Small intestine (tissue), 7 donors: Measurements from ENCODE around the gene VDAC1. TPM values are rescaled to one million over a fixed set of nuclear protein-coding genes. Genes with fewer than 3 reads are reported as not detected.
"Not testable (repeated sequence)": the region's sequence is repeated elsewhere in the genome, so short reads cannot be mapped to it uniquely, and the experiment has no call there.

Source experiments
- DNase-seq, 2 donors: peaks; one replicate each; pipeline versions ENCODE4 v3.0.0 to v3.0.0-alpha.2; 2013
- FAIRE-seq: peaks from 2 replicates; lab custom pipeline; 2012; peaks lifted over from hg19 to GRCh38; lab: Jason Lieb, UNC
- H3K27ac ChIP-seq, 3 donors: one replicate each; pipeline ENCODE4 v1.5.1; 2013; ENCODE audit warnings: low read length in 2 of 3, mild to moderate bottlenecking in 2 of 3, control low read depth in 1 of 3, inconsistent platforms in 1 of 3, low read depth in 1 of 3, moderate library complexity in 1 of 3
- H3K27me3 ChIP-seq, 3 donors: one replicate each; pipeline ENCODE4 v1.6.1; 2013; ENCODE audit warnings: low read length in 3 of 3, inconsistent platforms in 1 of 3; ENCODE audit not compliant: control insufficient read depth in 3 of 3, insufficient read depth in 3 of 3
- H3K36me3 ChIP-seq, 3 donors: one replicate each; pipeline ENCODE4 v1.6.1; 2013; ENCODE audit warnings: low read length in 3 of 3, inconsistent platforms in 1 of 3, low read depth in 1 of 3, mild to moderate bottlenecking in 1 of 3, moderate library complexity in 1 of 3; ENCODE audit not compliant: control insufficient read depth in 3 of 3, insufficient read depth in 2 of 3
- H3K4me1 ChIP-seq, 3 donors: one replicate each; pipeline ENCODE4 v1.6.1; 2013; ENCODE audit warnings: low read length in 2 of 3, inconsistent platforms in 1 of 3, low read depth in 1 of 3, mild to moderate bottlenecking in 1 of 3, moderate library complexity in 1 of 3; ENCODE audit not compliant: control insufficient read depth in 3 of 3, insufficient read depth in 2 of 3
- H3K4me3 ChIP-seq, 3 donors: one replicate each; pipeline ENCODE4 v1.5.1; 2013; ENCODE audit warnings: low read length in 3 of 3, control low read depth in 1 of 3, inconsistent platforms in 1 of 3, low read depth in 1 of 3, mild to moderate bottlenecking in 1 of 3, moderate library complexity in 1 of 3
- H3K9me3 ChIP-seq, 2 donors: one replicate each; pipeline ENCODE4 v1.6.1; 2013; ENCODE audit warnings: low read depth in 1 of 2, low read length in 1 of 2; ENCODE audit not compliant: control insufficient read depth in 2 of 2, insufficient read depth in 1 of 2
- WGBS, 3 donors: extraction: QIAGEN DNeasy Blood & Tissue Kit; methylation state at CpG; one replicate each; pipeline ENCODE4 v1.1.7; 2013; 5-methylcytosine and 5-hydroxymethylcytosine counted together
- polyA plus RNA-seq, 4 donors: library from polyadenylated mRNA; stranded (reverse) in 3 of 4; unstranded in 1 of 4; fragments of 200-250 nt in 3 of 4; fragments of 120-200 nt in 1 of 4; gene quantifications; one replicate each; pipeline versions ENCODE4 v1.2.1 to v1.2.3, GENCODE V29; 2013
- donor health status: healthy with polysubstance abuse.
- donor health status: control.
- donor health status: control.
- donor health status: Bipolar disorder and iron deficiency.
- donor health status: healthy.

The VDAC1 gene
- polyA plus RNA-seq, 4 donors, result 213 to 412 (median 281) TPM

DNA sequence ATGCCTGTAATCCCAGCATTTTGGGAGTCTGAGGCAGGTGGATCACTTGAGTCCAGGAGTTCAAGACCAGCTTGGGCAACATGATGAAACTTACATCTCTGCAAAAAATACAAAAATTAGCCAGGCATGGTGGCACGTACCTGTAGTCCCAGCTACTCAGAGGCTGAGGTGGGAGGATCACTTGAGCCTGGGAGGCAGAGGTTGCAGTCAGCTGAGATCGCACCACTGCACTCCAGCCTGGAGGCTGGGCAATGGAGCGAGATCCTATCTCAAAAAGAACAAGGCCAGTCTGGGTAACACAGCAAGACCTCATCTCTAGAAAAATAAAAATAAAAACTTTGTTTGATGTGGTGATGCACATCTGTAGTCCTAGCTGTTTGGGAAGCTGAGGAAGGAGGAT, 67.1 kb downstream of the VDAC1 start:
- DNase-seq, FAIRE-seq, H3K36me3 ChIP-seq, H3K4me3 ChIP-seq, H3K9me3 ChIP-seq, H3K27me3 ChIP-seq: not testable (repeated sequence)
- H3K4me1 ChIP-seq, result peaks cover 0 to 13% (median 2%) of the 10 kb centered on the region in 3 donors
- peak overlapping the region in 1 of 3 donors; percentile 12 for H3K27ac ChIP-seq
- WGBS, 3 donors, result 93 to 94% (median 94%) methylated on average over 3 of the region's 3 CpGs

GRCh38 chr5:133936651-133937015, 68.1 kb downstream of the VDAC1 start:
- Histone ChIP-seq H3K36me3 (no peaks in the 10 kb centered on the region), H3K4me1 (peaks cover 0 to 13% (median 2%) of the 10 kb centered on the region in 3 donors), H3K27ac (no peak overlapping the region), H3K4me3 (no peak overlapping the region), H3K9me3 (no peaks in the 10 kb centered on the region), H3K27me3 (no peaks in the 10 kb centered on the region)
- FAIRE-seq (no peak), DNase-seq (no peak)
- 52 to 64% (median 60%) methylated on average over 3 of the region's 3 CpGs for WGBS, 3 donors

GRCh38 chr5:133935991-133936650, 68.7 kb downstream of the VDAC1 start:
- WGBS, 3 donors, result 92 to 94% (median 93%) methylated on average over 10 of the region's 10 CpGs
- not testable (repeated sequence) for H3K27ac ChIP-seq, DNase-seq, H3K9me3 ChIP-seq, H3K4me3 ChIP-seq, H3K27me3 ChIP-seq, FAIRE-seq, H3K36me3 ChIP-seq
- H3K4me1 ChIP-seq, result peaks cover 0 to 13% (median 2%) of the 10 kb centered on the region in 3 donors

GRCh38 chr5:133935667-133935940, 69.2 kb downstream of the VDAC1 start:
- FAIRE-seq (no peak), DNase-seq (no peak)
- H3K4me1 ChIP-seq, result peaks cover 0 to 13% (median 2%) of the 10 kb centered on the region in 3 donors
- no peak overlapping the region for H3K27ac ChIP-seq
- no peaks in the 10 kb centered on the region for H3K27me3 ChIP-seq
- WGBS, 3 donors, result 85 to 89% (median 88%) methylated on average over 5 of the region's 5 CpGs
- no peak overlapping the region for H3K4me3 ChIP-seq
- no peaks in the 10 kb centered on the region for H3K36me3 ChIP-seq
- no peaks in the 10 kb centered on the region for H3K9me3 ChIP-seq

DNA sequence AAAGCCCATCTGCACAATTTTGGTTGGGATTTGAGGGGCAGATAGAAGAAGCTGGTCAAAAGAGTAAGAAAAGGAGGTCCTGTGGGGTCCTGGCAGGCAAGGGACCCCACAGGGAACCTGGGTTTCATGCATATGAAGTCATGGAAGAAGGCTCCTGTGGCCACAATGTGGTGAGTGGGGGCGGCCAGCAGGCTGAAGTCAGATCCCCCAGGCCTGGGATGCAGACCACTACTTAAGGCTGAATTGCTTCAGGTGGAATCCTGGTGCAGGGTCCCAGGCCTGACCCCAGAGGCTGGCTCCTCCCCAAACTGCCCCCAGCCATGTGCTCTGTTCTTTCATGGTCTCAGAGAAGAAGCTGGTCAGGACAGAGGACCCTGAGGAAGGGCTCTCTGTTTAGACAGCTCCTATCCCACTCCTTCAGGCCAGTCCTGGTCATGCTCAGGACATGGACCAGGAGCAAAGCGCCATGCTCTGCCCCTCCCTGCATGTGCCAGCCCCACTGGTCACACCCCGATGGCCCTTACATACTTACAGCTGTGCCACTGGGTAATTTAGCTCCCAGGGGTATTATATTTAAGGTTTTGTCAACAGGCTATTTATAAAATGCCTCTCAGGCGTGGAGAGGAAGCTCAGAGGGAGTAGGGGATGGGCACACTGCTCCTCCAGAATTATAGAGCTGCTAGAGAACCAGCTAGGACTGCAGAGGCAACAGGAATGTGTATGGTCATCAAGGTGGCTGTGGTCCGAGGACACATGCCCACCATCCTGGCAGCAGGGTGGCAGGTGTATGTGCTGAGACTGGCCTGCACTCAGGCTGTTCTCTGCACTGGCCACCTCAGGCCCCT, 69.7 kb downstream of the VDAC1 start:
- peaks cover 0 to 13% (median 2%) of the 10 kb centered on the region in 3 donors for H3K4me1 ChIP-seq
- no peaks in the 10 kb centered on the region for H3K9me3 ChIP-seq
- DNase-seq (no peak), FAIRE-seq (no peak)
- no peak overlapping the region for H3K27ac ChIP-seq
- no peak overlapping the region for H3K4me3 ChIP-seq
- no peaks in the 10 kb centered on the region for H3K27me3 ChIP-seq
- no peaks in the 10 kb centered on the region for H3K36me3 ChIP-seq
- 82 to 91% (median 86%) methylated on average over 5 of the region's 5 CpGs for WGBS, 3 donors

- Histone ChIP-seq H3K36me3 (no peaks in the 10 kb centered on the region), H3K27me3 (no peaks in the 10 kb centered on the region), H3K4me1 (peaks cover 0 to 8% (median 2%) of the 10 kb centered on the region in 3 donors), H3K4me3 (no peak overlapping the region), H3K9me3 (no peaks in the 10 kb centered on the region), H3K27ac (no peak overlapping the region)
- WGBS, 3 donors, result 64 to 76% (median 67%) methylated on average over 5 of the region's 5 CpGs
- DNase-seq, result no peak
- FAIRE-seq, result no peak
Measured at GRCh38 chr5:133934311-133934710, 70.5 kb downstream of the VDAC1 start.

- no peak for DNase-seq
- no peaks in the 10 kb centered on the region for H3K27me3 ChIP-seq
- no peak overlapping the region for H3K27ac ChIP-seq
- WGBS, 3 donors, result 82 to 94% (median 85%) methylated on average over 12 of the region's 12 CpGs
- peaks cover 0 to 9% (median 2%) of the 10 kb centered on the region in 3 donors for H3K4me1 ChIP-seq
- H3K36me3 ChIP-seq, result no peaks in the 10 kb centered on the region
- H3K9me3 ChIP-seq, result no peaks in the 10 kb centered on the region
- no peak overlapping the region for H3K4me3 ChIP-seq
- no peak for FAIRE-seq
Measured at GRCh38 chr5:133933670-133934295, 71.0 kb downstream of the VDAC1 start.

DNA sequence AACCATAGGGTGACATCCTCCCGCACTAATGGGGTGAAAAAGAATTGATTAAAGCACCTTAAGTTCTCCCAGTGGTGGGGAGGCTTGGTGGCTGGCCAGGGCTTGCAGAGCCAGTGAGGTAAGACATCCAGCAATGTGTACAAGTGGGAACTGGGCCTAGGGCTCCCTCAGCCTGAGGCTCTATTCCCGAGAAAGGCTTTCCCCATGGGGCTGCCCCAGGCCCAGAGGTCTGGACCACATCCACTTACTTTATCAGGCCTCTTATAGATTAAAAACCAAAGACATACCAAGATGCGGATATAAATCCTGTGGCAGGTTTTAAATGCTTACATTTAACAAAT, 71.6 kb downstream of the VDAC1 start:
- no peak for DNase-seq
- Histone ChIP-seq H3K27me3 (no peaks in the 10 kb centered on the region), H3K36me3 (no peaks in the 10 kb centered on the region), H3K4me3 (no peak overlapping the region), H3K4me1 (peaks cover 0 to 9% (median 0%) of the 10 kb centered on the region in 3 donors), H3K9me3 (no peaks in the 10 kb centered on the region), H3K27ac (no peak overlapping the region)
- no peak for FAIRE-seq
- WGBS, 3 donors, result 69 to 89% (median 79%) methylated on average over 3 of the region's 3 CpGs
